Spleen (tissue), 11 donors: ENCODE measurements around the gene SUN1. TPM values are rescaled to one million over a fixed set of nuclear protein-coding genes. Genes with fewer than 3 reads are reported as not detected.

ENCODE experiments used
- DNase-seq: peaks from one replicate; pipeline ENCODE4 v3.0.0-alpha.2; 2020
- H3K27ac ChIP-seq, 8 donors: fragments of 200-600 bp; sonication (generic) in 7 of 8; 1 replicate in 4 of 8; 2 replicates in 4 of 8; pipeline versions ENCODE4 v1.5.0 to v1.8.0; 2016 to 2021; ENCODE audit warnings: inconsistent platforms in 4 of 8, mild to moderate bottlenecking in 4 of 8, moderate library complexity in 1 of 8
- H3K27me3 ChIP-seq, 7 donors: fragments of 200-600 bp; sonication (generic) in 6 of 7; replicated peaks in 1 of 7; 1 replicate in 4 of 7; 2 replicates in 3 of 7; pipeline versions ENCODE4 v1.5.0 to v1.8.0; 2016 to 2021; ENCODE audit warnings: inconsistent platforms in 3 of 7, mild to moderate bottlenecking in 1 of 7
- H3K36me3 ChIP-seq, 6 donors: fragments of 200-600 bp; sonication (generic) in 5 of 6; 1 replicate in 4 of 6; 2 replicates in 2 of 6; pipeline versions ENCODE4 v1.5.0 to v1.8.0; 2016 to 2021; ENCODE audit warnings: inconsistent platforms in 2 of 6
- H3K4me1 ChIP-seq, 6 donors: fragments of 200-600 bp; sonication (generic) in 5 of 6; 1 replicate in 3 of 6; 2 replicates in 3 of 6; pipeline versions ENCODE4 v1.5.0 to v1.8.0; 2016 to 2021; ENCODE audit warnings: inconsistent platforms in 3 of 6
- H3K4me3 ChIP-seq, 8 donors: fragments of 200-600 bp; sonication (generic) in 7 of 8; 1 replicate in 4 of 8; 2 replicates in 4 of 8; pipeline versions ENCODE4 v1.5.0 to v1.8.0; 2016 to 2021; ENCODE audit warnings: inconsistent platforms in 4 of 8, mild to moderate bottlenecking in 4 of 8, moderate library complexity in 2 of 8
- H3K9me3 ChIP-seq, 8 donors: fragments of 200-600 bp; sonication (generic) in 7 of 8; 1 replicate in 4 of 8; 2 replicates in 4 of 8; pipeline versions ENCODE4 v1.5.0 to v1.8.0; 2016 to 2021; ENCODE audit warnings: inconsistent platforms in 4 of 8
- CTCF ChIP-seq, 11 experiments: fragments of 200-600 bp in 7 of 11; fragments of 450-650 bp in 4 of 11; sonication (generic) in 4 of 11; IDR thresholded peaks in 8 of 11; conservative IDR thresholded peaks in 3 of 11; 1 replicate in 7 of 11; 2 replicates in 4 of 11; pipeline versions ENCODE4 v1.4.0 to v1.8.0; 2016 to 2021; ENCODE audit warnings: antibody characterized with exemption in 11 of 11, inconsistent platforms in 4 of 11, mild to moderate bottlenecking in 1 of 11
- POLR2A ChIP-seq, 3 donors: fragments of 450-650 bp; IDR thresholded peaks; one replicate each; pipeline ENCODE4 v1.5.1; 2017; ENCODE audit warnings: antibody characterized with exemption in 3 of 3, mild to moderate bottlenecking in 1 of 3
- POLR2AphosphoS5 ChIP-seq, 3 donors: sonication (generic); formaldehyde crosslinking; IDR thresholded peaks; one replicate each; pipeline ENCODE4 v1.5.1; 2017; ENCODE audit warnings: antibody characterized with exemption in 3 of 3
- WGBS, 5 donors: extraction: QIAGEN DNeasy Blood & Tissue Kit in 3 of 5; methylation state at CpG; one replicate each; pipeline versions ENCODE4 v1.1.5 to v1.1.7; 2013 to 2018; 5-methylcytosine and 5-hydroxymethylcytosine counted together
- intact Hi-C: fragments of 100-400 bp; cut with DNase I; formaldehyde crosslinking; loops from one replicate; pipeline ENCODE4 v1.15.0; 2023; ENCODE audit warnings: low total_unique reads
- polyA plus RNA-seq, 3 donors: library from polyadenylated mRNA; stranded (reverse); fragments of 200-250 nt; gene quantifications; one replicate each; pipeline ENCODE4 v1.2.1, GENCODE V29; 2013
- total RNA-seq, 7 donors: library from RNA; depleted of rRNA in 3 of 7; stranded (reverse); fragments of >200 nt in 3 of 7; fragmentation: NEBNext Ultra II Directional in 4 of 7; extraction: Animal tissue kit (Norgen Biotek cat#: 25700) in 4 of 7; gene quantifications; one replicate each; pipeline versions ENCODE4 v1.1.0 to v1.2.1, GENCODE V29; 2016 to 2021
- donor health status: healthy with polysubstance abuse.
- donor health status: DM: no; HTN: no; CAD: no; lungs with moderate emphysema.
- donor health status: DM: no; HTN: no; CAD: no.
- donor health status: Bipolar disorder and iron deficiency.
- donor health status: healthy.
- donor health status: DM: no; HTN: no; CAD: no.
- donor health status: DM: yes; HTN: yes; CAD: no.

Gene SUN1
- total and polyA plus RNA-seq, 10 donors = 33.2 to 181 (median 135) TPM

- peak; percentile 64 for DNase-seq
- Histone ChIP-seq H3K27me3 (no peaks in the 10 kb centered on the region), H3K9me3 (no peaks in the 10 kb centered on the region), H3K27ac (peak overlapping the region in 6 of 8 donors; percentile 13 to 56 (median 32)), H3K4me1 (peaks cover 5 to 89% (median 40%) of the 10 kb centered on the region in 6 donors), H3K36me3 (peaks cover 0 to 13% (median 3%) of the 10 kb centered on the region in 6 donors), H3K4me3 (no peak overlapping the region)
- TF ChIP-seq POLR2AphosphoS5 (IDR thresholded peaks at IDR 0.05) = peak in 1 of 3 donors; percentile 54
- TF ChIP-seq POLR2A (IDR thresholded peaks at IDR 0.05) = no peak
- WGBS, 5 donors = 60 to 79% (median 75%) methylated on average over 8 of the region's 8 CpGs
- intact Hi-C loops = no loop called here
Observed at GRCh38 chr7:823649-824048, 8.6 kb upstream of the SUN1 start.

- Histone ChIP-seq H3K4me1 (peaks cover 5 to 88% (median 38%) of the 10 kb centered on the region in 6 donors), H3K9me3 (no peaks in the 10 kb centered on the region), H3K36me3 (peaks cover 0 to 13% (median 3%) of the 10 kb centered on the region in 6 donors), H3K4me3 (no peak overlapping the region), H3K27me3 (no peaks in the 10 kb centered on the region), H3K27ac (peak overlapping the region in 6 of 8 donors; percentile 13 to 56 (median 32))
- intact Hi-C loops = no loop called here
- WGBS, 5 donors = 72 to 85% (median 77%) methylated on average over 7 of the region's 7 CpGs
- no peak for TF ChIP-seq POLR2AphosphoS5 (IDR thresholded peaks at IDR 0.05)
- no peak for TF ChIP-seq POLR2A (IDR thresholded peaks at IDR 0.05)
- peak; percentile 51 for DNase-seq
Observed at GRCh38 chr7:824081-824480, 8.2 kb upstream of the SUN1 start.

GRCh38 chr7:824664-825063, 7.6 kb upstream of the SUN1 start:
- Histone ChIP-seq H3K27me3 (no peaks in the 10 kb centered on the region), H3K36me3 (peaks cover 0 to 13% (median 3%) of the 10 kb centered on the region in 6 donors), H3K4me3 (no peak overlapping the region), H3K4me1 (peaks cover 5 to 87% (median 36%) of the 10 kb centered on the region in 6 donors), H3K27ac (peak overlapping the region in 3 of 8 donors; percentile 8 to 56 (median 49)), H3K9me3 (no peaks in the 10 kb centered on the region)
- intact Hi-C loops = no loop called here
- DNase-seq = peak; percentile 33
- 70 to 87% (median 80%) methylated on average over 11 of the region's 11 CpGs for WGBS, 5 donors
- TF ChIP-seq CTCF (IDR thresholded peaks at IDR 0.05 in 8 of 11, conservative IDR thresholded peaks at IDR 0.05 in 3 of 11) (no peak), POLR2AphosphoS5 (IDR thresholded peaks at IDR 0.05) (no peak), POLR2A (IDR thresholded peaks at IDR 0.05) (no peak)

GRCh38 chr7:825386-825785, 6.9 kb upstream of the SUN1 start:
- Histone ChIP-seq H3K27ac (peak overlapping the region in 6 of 8 donors; percentile 8 to 56 (median 49)), H3K27me3 (no peaks in the 10 kb centered on the region), H3K36me3 (peaks cover 0 to 13% (median 3%) of the 10 kb centered on the region in 6 donors), H3K9me3 (no peaks in the 10 kb centered on the region), H3K4me3 (no peak overlapping the region), H3K4me1 (peaks cover 11 to 87% (median 38%) of the 10 kb centered on the region in 6 donors)
- intact Hi-C loops = no loop called here
- 73 to 83% (median 81%) methylated on average over 6 of the region's 6 CpGs for WGBS, 5 donors
- DNase-seq = no peak
- TF ChIP-seq CTCF (IDR thresholded peaks at IDR 0.05 in 8 of 11, conservative IDR thresholded peaks at IDR 0.05 in 3 of 11) = no peak
- no peak for TF ChIP-seq POLR2A (IDR thresholded peaks at IDR 0.05)
- TF ChIP-seq POLR2AphosphoS5 (IDR thresholded peaks at IDR 0.05) = no peak

- no peak overlapping the region for H3K4me3 ChIP-seq
- H3K4me1 ChIP-seq = peaks cover 14 to 87% (median 43%) of the 10 kb centered on the region in 6 donors
- no peaks in the 10 kb centered on the region for H3K27me3 ChIP-seq
- TF ChIP-seq POLR2AphosphoS5 (IDR thresholded peaks at IDR 0.05) (peak in 1 of 3 donors; percentile 25), POLR2A (IDR thresholded peaks at IDR 0.05) (no peak)
- peak overlapping the region in 7 of 8 donors; percentile 13 to 73 (median 51) for H3K27ac ChIP-seq
- peaks cover 0 to 13% (median 3%) of the 10 kb centered on the region in 6 donors for H3K36me3 ChIP-seq
- no peaks in the 10 kb centered on the region for H3K9me3 ChIP-seq
- peak; percentile 76 for DNase-seq
- intact Hi-C loops = no loop called here
- WGBS, 5 donors = 75 to 82% (median 78%) methylated on average over 26 to 29 of the region's 29 CpGs
Observed at GRCh38 chr7:826230-826917, 5.9 kb upstream of the SUN1 start.
